ENCODE results near the gene HCN1.

DNA sequence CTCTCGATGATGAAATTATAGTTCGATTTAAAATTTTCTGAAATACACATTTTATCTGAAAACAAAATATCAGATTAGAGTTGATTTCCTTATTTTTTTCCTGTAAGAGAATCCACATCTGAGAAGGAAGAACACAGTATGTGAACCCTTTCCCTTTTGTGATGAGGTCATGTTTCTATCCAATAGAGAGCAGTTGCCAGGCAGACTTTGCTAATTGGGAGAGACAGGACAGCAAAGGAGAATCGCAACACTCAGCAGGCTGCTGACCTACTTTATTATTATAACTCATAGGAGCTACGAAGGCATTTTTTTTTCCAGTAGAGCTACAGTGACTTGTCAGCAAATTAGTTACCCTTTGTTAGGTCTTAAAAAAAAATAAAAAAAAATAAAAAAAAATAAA, 242.1 kb downstream of the HCN1 start:
- no peak for TF ChIP-seq GATA2 (IDR thresholded peaks at IDR 0.05; ENCODE audit: low read depth, low read length)
- TF ChIP-seq GATA3 (IDR thresholded peaks at IDR 0.05; ENCODE audit: low read depth, low read length): no peak

Measured in SH-SY5Y (cell line).